T-helper 17 cell (primary cell): ENCODE results near the gene MRPL37. TPM values are rescaled to one million over a fixed set of nuclear protein-coding genes. Genes with fewer than 3 reads are reported as not detected.

Source experiments
- ATAC-seq: fragments of 150-1000 bp; cut with Tn5 transposase; 2 replicates; pipeline ENCODE4 v1.10.0; 2021; ENCODE audit warnings: mild to moderate bottlenecking, moderate library complexity
- DNase-seq, 3 donors: peaks; one replicate each; pipeline versions ENCODE4 v3.0.0 to v3.0.0-alpha.2; 2020 to 2021
- H3K9me3 ChIP-seq: one replicate; pipeline ENCODE4 v1.7.0; 2013; ENCODE audit warnings: low read length, mild to moderate bottlenecking; ENCODE audit not compliant: control insufficient read depth, poor library complexity, severe bottlenecking
- H3K27ac Mint-ChIP-seq: one replicate; pipeline ENCODE4 v1.8.0; 2022; ENCODE audit warnings: mild to moderate bottlenecking, moderate library complexity, mixed read lengths
- H3K27me3 Mint-ChIP-seq: one replicate; pipeline ENCODE4 v1.8.0; 2022; ENCODE audit warnings: mixed read lengths
- H3K36me3 Mint-ChIP-seq: one replicate; pipeline ENCODE4 v1.8.0; 2022; ENCODE audit warnings: low read depth, mixed read lengths
- H3K4me1 Mint-ChIP-seq: one replicate; pipeline ENCODE4 v1.8.0; 2022; ENCODE audit warnings: mild to moderate bottlenecking, mixed read lengths
- H3K4me3 Mint-ChIP-seq: one replicate; pipeline ENCODE4 v1.8.0; 2022; ENCODE audit warnings: mild to moderate bottlenecking, moderate library complexity, mixed read lengths
- total RNA-seq, 4 donors: library from RNA in 2 of 4; stranded (reverse) in 2 of 4; gene quantifications; one replicate each; pipeline ENCODE4 v1.2.3 and lab custom pipeline; 2022 to 2026

MRPL37 gene
- total RNA-seq, 2 donors from 2014 or later = 25.7 to 29.8 TPM

- H3K4me1 Mint-ChIP-seq = peaks cover 9% of the 10 kb centered on the region
Observed at GRCh38 chr1:54257876-54258275, 57.9 kb downstream of the MRPL37 start.

GRCh38 chr1:54259546-54260140 lies 59.7 kb downstream of the MRPL37 start:
- Mint-ChIP-seq H3K4me3 (no peak overlapping the region), H3K27ac (peak overlapping the region; percentile 43), H3K36me3 (no peaks in the 10 kb centered on the region), H3K4me1 (peaks cover 15% of the 10 kb centered on the region), H3K27me3 (no peaks in the 10 kb centered on the region)
- DNase-seq = no peak
- H3K9me3 ChIP-seq = no peaks in the 10 kb centered on the region
- no peak for ATAC-seq

More at GRCh38 chr1:54257876-54258275, 57.9 kb downstream of the MRPL37 start:
- Mint-ChIP-seq H3K27ac (no peak overlapping the region), H3K27me3 (no peaks in the 10 kb centered on the region), H3K4me3 (no peak overlapping the region), H3K36me3 (no peaks in the 10 kb centered on the region)
- ATAC-seq (no peak), DNase-seq (no peak)
- no peaks in the 10 kb centered on the region for H3K9me3 ChIP-seq

DNA sequence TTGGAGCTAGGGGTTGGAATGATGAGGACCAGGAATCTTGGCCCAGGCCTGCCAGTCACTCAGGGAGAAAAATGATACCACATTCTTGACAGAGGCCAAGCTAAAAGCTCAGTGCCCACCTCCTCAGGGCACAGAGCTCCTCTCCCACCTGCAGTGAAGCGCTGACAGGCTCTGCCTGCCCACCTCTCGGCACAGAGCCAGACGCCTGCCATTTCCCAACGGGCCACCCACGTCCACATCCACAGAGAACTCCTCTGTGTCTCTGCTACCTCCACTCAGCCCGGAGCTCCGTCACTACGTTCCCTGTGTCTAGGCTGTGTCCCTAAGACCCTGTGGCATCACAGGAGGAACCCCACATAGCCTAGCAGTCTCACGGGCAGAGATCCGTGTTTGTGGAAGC lies 60.8 kb downstream of the MRPL37 start:
- Mint-ChIP-seq H3K4me1 (peaks cover 22% of the 10 kb centered on the region), H3K27me3 (no peaks in the 10 kb centered on the region)

GRCh38 chr1:54262244-54262643 lies 62.3 kb downstream of the MRPL37 start:
- no peak for ATAC-seq

More for the DNA sequence above, 60.8 kb downstream of the MRPL37 start:
- Mint-ChIP-seq H3K27ac (peak overlapping the region; percentile 43), H3K36me3 (no peaks in the 10 kb centered on the region), H3K4me3 (no peak overlapping the region)
- no peak for ATAC-seq
- no peaks in the 10 kb centered on the region for H3K9me3 ChIP-seq
- no peak for DNase-seq

DNA sequence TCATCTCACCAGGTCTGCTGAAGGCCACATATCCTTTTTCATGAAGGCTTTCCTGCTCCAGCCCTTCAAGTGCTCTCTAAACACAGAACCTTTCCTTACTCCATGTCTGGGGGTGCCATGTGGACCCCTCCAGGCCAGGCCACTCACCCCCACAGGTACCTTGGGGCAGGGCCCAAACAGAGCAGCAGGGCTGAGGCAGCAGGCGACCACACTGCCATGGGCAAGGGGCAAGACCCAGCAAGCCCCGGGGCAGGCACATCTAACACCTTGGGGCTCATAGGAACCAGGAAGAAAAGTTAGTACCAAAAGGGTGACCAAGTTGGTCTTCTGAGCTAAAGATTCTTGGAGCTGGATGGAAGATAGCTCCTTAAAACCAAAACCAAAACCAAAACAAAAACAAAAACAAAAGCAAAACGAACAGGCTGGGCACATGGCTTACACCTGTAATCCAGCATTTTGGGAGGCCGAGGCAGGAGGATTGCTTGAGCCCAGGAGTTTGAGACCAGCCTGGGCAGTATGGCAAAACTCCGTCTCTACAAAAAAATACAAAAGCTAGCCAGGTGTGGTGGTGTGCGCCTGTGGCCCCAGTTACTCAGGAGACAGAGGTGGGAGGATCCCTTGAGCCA lies 63.7 kb downstream of the MRPL37 start:
- Mint-ChIP-seq H3K27me3 (no peaks in the 10 kb centered on the region), H3K36me3 (no peaks in the 10 kb centered on the region), H3K4me3 (no peak overlapping the region), H3K27ac (peak overlapping the region; percentile 16), H3K4me1 (peaks cover 26% of the 10 kb centered on the region)
- no peaks in the 10 kb centered on the region for H3K9me3 ChIP-seq
- ATAC-seq (no peak), DNase-seq (no peak)

More at GRCh38 chr1:54262244-54262643, 62.3 kb downstream of the MRPL37 start:
- no peak overlapping the region for H3K27ac Mint-ChIP-seq
- H3K4me3 Mint-ChIP-seq = no peak overlapping the region
- H3K36me3 Mint-ChIP-seq = no peaks in the 10 kb centered on the region
- H3K27me3 Mint-ChIP-seq = no peaks in the 10 kb centered on the region
- H3K9me3 ChIP-seq = no peaks in the 10 kb centered on the region
- H3K4me1 Mint-ChIP-seq = peaks cover 21% of the 10 kb centered on the region
- no peak for DNase-seq

DNA sequence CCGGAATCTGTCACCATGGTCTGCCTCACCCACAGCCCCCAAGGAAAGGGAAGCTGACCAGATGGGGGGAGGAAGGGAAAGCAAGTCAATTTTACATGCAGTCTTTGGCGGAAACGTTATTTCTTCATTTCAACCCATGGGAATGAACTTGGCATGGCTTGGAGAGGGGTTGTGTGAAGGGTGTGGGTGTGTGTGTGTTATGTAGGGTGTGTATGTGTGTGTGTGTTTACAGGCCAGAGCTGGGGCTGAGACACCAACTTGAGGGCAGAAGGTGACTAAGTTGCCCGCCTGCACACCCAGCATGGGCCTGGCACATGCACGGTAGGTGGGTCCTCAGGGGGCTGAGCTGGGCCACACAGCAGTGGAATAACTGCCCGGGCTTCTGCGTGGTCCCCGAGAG lies 65.2 kb downstream of the MRPL37 start:
- Mint-ChIP-seq H3K4me3 (no peak overlapping the region), H3K36me3 (no peaks in the 10 kb centered on the region), H3K27me3 (no peaks in the 10 kb centered on the region), H3K27ac (peak overlapping the region; percentile 16), H3K4me1 (peaks cover 37% of the 10 kb centered on the region)
- no peaks in the 10 kb centered on the region for H3K9me3 ChIP-seq
- no peak for ATAC-seq
- DNase-seq = no peak

DNA sequence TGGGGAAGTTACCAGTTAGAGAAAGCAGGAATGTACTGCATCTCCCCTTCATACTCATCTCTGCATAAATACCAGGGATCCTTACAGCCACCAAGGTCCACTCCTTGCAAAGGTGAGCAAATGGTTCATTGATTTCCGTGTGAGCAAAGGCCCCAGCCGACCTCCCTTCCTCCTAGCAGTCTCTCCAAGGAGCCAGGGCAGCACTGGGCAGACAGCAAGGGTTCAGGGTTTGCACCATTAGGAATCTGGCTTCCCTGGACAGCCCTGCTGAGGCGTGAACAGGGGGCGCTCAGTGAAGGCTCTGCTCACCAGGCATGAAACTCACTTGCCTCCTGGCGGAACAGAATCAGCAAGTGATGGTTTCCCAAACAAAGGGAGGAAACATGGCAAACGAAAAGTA lies 65.7 kb downstream of the MRPL37 start:
- Mint-ChIP-seq H3K36me3 (no peaks in the 10 kb centered on the region), H3K27me3 (no peaks in the 10 kb centered on the region), H3K27ac (peak overlapping the region; percentile 54), H3K4me1 (peaks cover 37% of the 10 kb centered on the region), H3K4me3 (no peak overlapping the region)
- H3K9me3 ChIP-seq = no peaks in the 10 kb centered on the region
- no peak for ATAC-seq
- DNase-seq = no peak

- ATAC-seq = no peak
- no peaks in the 10 kb centered on the region for H3K36me3 Mint-ChIP-seq
Observed at GRCh38 chr1:54266195-54266594, 66.2 kb downstream of the MRPL37 start.

DNA sequence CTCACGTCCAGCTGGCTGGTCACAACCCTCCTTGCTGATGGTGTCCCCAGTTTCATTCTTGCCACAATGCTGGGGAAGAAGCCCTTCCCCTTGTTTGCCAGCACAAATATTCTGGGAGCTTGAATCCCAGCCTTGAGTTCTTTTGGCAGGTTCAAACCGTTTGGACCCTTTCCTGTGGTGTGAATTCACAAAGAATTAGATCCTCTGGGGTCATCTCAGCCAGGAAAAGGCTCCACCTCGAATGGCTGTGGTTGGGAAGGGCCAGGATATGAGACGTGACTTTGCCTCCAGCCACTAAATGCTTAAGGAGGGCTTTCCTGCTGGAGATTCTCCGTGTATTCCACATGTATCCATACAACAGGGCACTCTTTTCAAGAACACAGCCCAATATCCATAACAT lies 66.9 kb downstream of the MRPL37 start:
- Mint-ChIP-seq H3K27me3 (no peaks in the 10 kb centered on the region), H3K4me1 (peaks cover 39% of the 10 kb centered on the region), H3K27ac (no peak overlapping the region), H3K36me3 (no peaks in the 10 kb centered on the region), H3K4me3 (no peak overlapping the region)
- DNase-seq (no peak), ATAC-seq (no peak)
- no peaks in the 10 kb centered on the region for H3K9me3 ChIP-seq

More at GRCh38 chr1:54266195-54266594, 66.2 kb downstream of the MRPL37 start:
- Mint-ChIP-seq H3K27ac (peak overlapping the region; percentile 54), H3K27me3 (no peaks in the 10 kb centered on the region), H3K4me1 (peaks cover 37% of the 10 kb centered on the region), H3K4me3 (no peak overlapping the region)
- no peak for DNase-seq
- no peaks in the 10 kb centered on the region for H3K9me3 ChIP-seq

Other genes with a start within 250 kb of the MRPL37 start
- not detected for gene LDLRAD1, start 182.0 kb upstream of the MRPL37 start, total RNA-seq
- 100 to 1,000 TPM; 145 to 160 TPM for gene TMEM59, start 147.0 kb upstream of the MRPL37 start, total RNA-seq
- gene TCEANC2, start 146.6 kb upstream of the MRPL37 start, total RNA-seq = 1 to 10 TPM; 4.5 to 4.7 TPM
- gene CDCP2, start 47.2 kb upstream of the MRPL37 start, total RNA-seq = not detected
- 1 to 10 TPM; 2.9 to 4.6 TPM for gene CYB5RL, start 137 bp upstream of the MRPL37 start, total RNA-seq
- 10 to 100 TPM; 64.9 to 67.4 TPM for gene SSBP3, start 206.2 kb downstream of the MRPL37 start, total RNA-seq